ENCODE results near the gene TCERG1L. TPM values are rescaled to one million over a fixed set of nuclear protein-coding genes. Genes with fewer than 3 reads are reported as not detected.

TCERG1L gene
- total RNA-seq, 1 donor from 2014 or later: not detected

DNA sequence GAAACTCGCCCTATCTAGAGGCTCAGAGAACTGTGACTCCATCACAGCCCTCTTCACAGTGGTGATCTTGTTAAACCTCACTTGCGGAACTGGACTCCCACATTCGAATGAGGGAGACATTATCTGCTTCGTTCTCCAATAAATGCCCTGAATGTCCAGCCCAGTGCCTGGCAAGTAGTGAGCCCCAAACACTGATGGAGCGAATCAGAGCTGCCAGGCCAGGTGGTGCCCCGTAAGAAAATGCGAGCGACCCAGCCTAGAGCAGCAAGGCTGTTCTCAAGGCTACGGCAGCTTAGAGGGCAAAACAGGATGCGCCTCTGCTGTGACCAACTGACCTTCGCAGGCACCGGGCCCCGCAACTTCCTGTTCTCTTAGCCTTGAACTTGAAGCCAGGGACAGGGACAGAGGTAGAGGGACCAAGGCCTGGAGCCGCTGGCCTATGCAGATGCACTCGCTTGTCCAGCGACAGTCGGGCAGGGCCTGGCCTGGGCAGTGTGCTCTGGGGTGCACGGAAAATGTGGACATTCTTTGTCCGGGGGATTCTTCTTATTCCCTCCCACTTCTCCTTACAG, 217.6 kb downstream of the TCERG1L start:
- Histone ChIP-seq H3K4me3 (no peak overlapping the region), H3K36me3 (no peaks in the 10 kb centered on the region), H3K27me3 (ENCODE audit: low read depth) (no peaks in the 10 kb centered on the region), H3K9me3 (no peaks in the 10 kb centered on the region), H3K27ac (no peak overlapping the region), H3K4me1 (no peaks in the 10 kb centered on the region)
- intact Hi-C loops (cut with DNase I): no loop called here
- ATAC-seq (no peak), DNase-seq (no peak)
- TF ChIP-seq, protein P1, sequence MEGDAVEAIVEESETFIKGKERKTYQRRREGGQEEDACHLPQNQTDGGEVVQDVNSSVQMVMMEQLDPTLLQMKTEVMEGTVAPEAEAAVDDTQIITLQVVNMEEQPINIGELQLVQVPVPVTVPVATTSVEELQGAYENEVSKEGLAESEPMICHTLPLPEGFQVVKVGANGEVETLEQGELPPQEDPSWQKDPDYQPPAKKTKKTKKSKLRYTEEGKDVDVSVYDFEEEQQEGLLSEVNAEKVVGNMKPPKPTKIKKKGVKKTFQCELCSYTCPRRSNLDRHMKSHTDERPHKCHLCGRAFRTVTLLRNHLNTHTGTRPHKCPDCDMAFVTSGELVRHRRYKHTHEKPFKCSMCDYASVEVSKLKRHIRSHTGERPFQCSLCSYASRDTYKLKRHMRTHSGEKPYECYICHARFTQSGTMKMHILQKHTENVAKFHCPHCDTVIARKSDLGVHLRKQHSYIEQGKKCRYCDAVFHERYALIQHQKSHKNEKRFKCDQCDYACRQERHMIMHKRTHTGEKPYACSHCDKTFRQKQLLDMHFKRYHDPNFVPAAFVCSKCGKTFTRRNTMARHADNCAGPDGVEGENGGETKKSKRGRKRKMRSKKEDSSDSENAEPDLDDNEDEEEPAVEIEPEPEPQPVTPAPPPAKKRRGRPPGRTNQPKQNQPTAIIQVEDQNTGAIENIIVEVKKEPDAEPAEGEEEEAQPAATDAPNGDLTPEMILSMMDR (IDR thresholded peaks at IDR 0.05): no peak

DNA sequence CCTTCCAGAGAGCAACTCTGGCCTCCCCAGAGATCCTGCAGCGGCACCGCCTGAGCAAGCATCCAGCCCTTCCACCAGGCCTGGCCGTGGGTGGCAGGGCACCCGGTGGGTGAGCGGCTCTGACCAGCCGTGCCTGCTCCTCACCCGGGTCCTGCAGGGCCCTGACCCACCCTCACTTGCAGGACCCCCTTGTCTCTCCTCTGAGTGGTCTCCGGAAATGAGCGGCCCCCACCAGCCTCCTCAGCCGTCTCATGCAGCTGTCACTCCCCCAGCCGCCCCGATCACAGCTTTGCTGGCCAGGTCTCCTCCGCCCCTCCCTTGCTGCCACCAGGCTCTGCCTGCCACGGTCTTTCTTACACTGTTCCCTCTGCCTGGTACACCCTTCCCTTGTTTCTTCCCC, 218.2 kb downstream of the TCERG1L start:
- ATAC-seq: no peak
- intact Hi-C loops (cut with DNase I): no loop called here
- TF ChIP-seq, protein P1 (IDR thresholded peaks at IDR 0.05): no peak
- DNase-seq: peak; percentile 20
- Histone ChIP-seq H3K9me3 (no peaks in the 10 kb centered on the region), H3K4me3 (no peak overlapping the region), H3K27ac (no peak overlapping the region), H3K36me3 (no peaks in the 10 kb centered on the region), H3K4me1 (no peaks in the 10 kb centered on the region), H3K27me3 (ENCODE audit: low read depth) (no peaks in the 10 kb centered on the region)

DNA sequence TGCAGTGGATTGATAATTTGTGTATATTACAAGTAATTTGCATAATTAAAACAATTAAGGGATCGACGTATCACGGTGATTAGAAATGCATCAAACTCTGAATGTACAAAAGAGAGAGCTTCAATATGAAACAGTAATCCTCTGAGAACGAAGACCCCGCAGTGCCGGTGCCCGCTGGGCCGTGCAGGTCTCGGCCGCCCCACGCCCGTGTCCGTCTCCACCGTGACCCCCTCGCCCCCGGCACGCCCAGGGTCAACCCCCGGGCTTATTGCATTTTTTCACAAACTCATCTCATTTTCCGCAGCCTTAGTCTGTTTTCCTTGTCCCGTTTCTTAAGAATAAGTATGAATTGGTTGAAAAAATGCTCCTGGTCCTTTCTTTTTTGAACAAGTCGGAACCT, 218.6 kb downstream of the TCERG1L start:
- no peak for ATAC-seq
- DNase-seq: peak; percentile 34
- Histone ChIP-seq H3K4me3 (no peak overlapping the region), H3K9me3 (no peaks in the 10 kb centered on the region), H3K27ac (no peak overlapping the region), H3K27me3 (ENCODE audit: low read depth) (no peaks in the 10 kb centered on the region), H3K36me3 (no peaks in the 10 kb centered on the region), H3K4me1 (no peaks in the 10 kb centered on the region)
- intact Hi-C loops (cut with DNase I): no loop called here
- TF ChIP-seq, protein P1 (IDR thresholded peaks at IDR 0.05): no peak

DNA sequence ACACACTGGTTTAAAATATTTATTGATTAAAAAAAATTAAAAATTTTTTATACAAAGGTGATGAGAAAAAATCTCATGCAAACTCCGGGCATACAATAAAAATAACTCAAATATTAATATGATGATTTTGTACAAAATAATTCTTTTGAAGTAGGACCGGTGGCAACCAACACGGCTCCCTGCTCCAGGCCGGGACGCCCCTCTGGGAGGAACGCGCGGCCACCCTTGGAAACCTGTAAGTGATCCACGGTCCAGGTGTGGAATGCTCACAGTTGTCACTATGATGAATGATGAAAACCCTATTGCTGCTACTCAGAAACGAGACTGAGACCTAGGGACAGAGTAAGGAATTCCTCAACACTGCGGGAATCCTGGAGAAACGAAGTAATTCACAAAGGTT, 219.1 kb downstream of the TCERG1L start:
- H3K36me3 ChIP-seq: no peaks in the 10 kb centered on the region
- no peaks in the 10 kb centered on the region for H3K9me3 ChIP-seq
- H3K27me3 ChIP-seq (ENCODE audit: low read depth): no peaks in the 10 kb centered on the region
- no peaks in the 10 kb centered on the region for H3K4me1 ChIP-seq
- DNase-seq (peak; percentile 22), ATAC-seq (no peak)
- TF ChIP-seq, protein P1 (IDR thresholded peaks at IDR 0.05): no peak
- intact Hi-C loops (cut with DNase I): no loop called here
- no peak overlapping the region for H3K27ac ChIP-seq
- H3K4me3 ChIP-seq: no peak overlapping the region

DNA sequence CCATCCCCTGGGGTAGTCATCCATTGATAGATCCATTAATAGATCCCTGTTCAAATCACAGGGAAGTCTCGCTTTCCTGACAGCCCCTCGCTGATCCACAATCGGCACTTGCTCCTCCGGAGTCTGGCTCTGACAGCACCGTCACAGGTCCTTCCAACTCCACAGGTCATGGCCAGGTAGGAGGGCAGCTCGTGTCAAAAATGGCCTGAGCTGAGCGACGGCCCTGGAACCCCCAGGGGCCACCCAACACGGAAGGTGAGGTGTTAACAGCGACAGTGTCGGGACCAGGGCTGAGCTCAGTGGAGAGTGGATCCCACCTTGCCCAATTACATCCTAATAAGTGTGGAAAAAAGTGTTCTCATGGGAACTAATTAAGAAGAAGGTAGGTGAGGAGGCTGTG, 219.8 kb downstream of the TCERG1L start:
- H3K4me1 ChIP-seq: no peaks in the 10 kb centered on the region
- TF ChIP-seq, protein P1 (IDR thresholded peaks at IDR 0.05): no peak
- ATAC-seq (no peak), DNase-seq (no peak)
- H3K4me3 ChIP-seq: no peak overlapping the region
- H3K27ac ChIP-seq: no peak overlapping the region
- H3K9me3 ChIP-seq: no peaks in the 10 kb centered on the region
- no peaks in the 10 kb centered on the region for H3K36me3 ChIP-seq
- intact Hi-C loops (cut with DNase I): no loop called here
- no peaks in the 10 kb centered on the region for H3K27me3 ChIP-seq (ENCODE audit: low read depth)
